Tibial nerve (tissue), 4 donors: ENCODE results near the gene NTSR1.

Experiments
- CTCF ChIP-seq, 5 experiments: fragments of 200-600 bp in 3 of 5; fragments of 450-650 bp in 2 of 5; sonication (generic) in 3 of 5; IDR thresholded peaks; one replicate each; pipeline ENCODE4 v1.5.1; 2016 to 2019; ENCODE audit warnings: antibody characterized with exemption in 5 of 5, mild to moderate bottlenecking in 3 of 5, moderate library complexity in 2 of 5
- EP300 ChIP-seq, 2 donors: sonication (generic); formaldehyde crosslinking; IDR thresholded peaks; one replicate each; pipeline ENCODE4 v1.6.1; 2017; ENCODE audit warnings: antibody characterized with exemption in 2 of 2, mild to moderate bottlenecking in 1 of 2
- POLR2A ChIP-seq, 2 donors: fragments of 450-650 bp; IDR thresholded peaks; one replicate each; pipeline ENCODE4 v1.6.1; 2017; ENCODE audit warnings: antibody characterized with exemption in 2 of 2, mild to moderate bottlenecking in 2 of 2, moderate library complexity in 2 of 2

- TF ChIP-seq POLR2A (IDR thresholded peaks at IDR 0.05) (no peak), CTCF (IDR thresholded peaks at IDR 0.05) (no peak), EP300 (IDR thresholded peaks at IDR 0.05) (no peak)
Observed at GRCh38 chr20:62728028-62728780, 19.6 kb downstream of the NTSR1 start.
